ENCODE measurements around the gene RPL6. TPM values are rescaled to one million over a fixed set of nuclear protein-coding genes. Genes with fewer than 3 reads are reported as not detected.

RPL6 gene
- total and polyA plus RNA-seq, 4 donors, result 182 to 610 (median 522) TPM

- Histone ChIP-seq H3K27ac (ENCODE audit: low read depth in 1 of 2, low read length in 2 of 2) (peak overlapping the region; percentile 45 to 67), H3K9me3 (ENCODE audit: control insufficient read depth in 4 of 4, low read length in 3 of 4) (no peaks in the 10 kb centered on the region), H3K4me3 (ENCODE audit: low read depth in 1 of 3, low read length in 3 of 3) (no peak overlapping the region), H3K36me3 (ENCODE audit: control insufficient read depth in 4 of 4, insufficient read depth in 3 of 4, low read depth in 1 of 4, low read length in 3 of 4) (no peaks in the 10 kb centered on the region), H3K27me3 (ENCODE audit: control insufficient read depth in 4 of 4, insufficient read depth in 4 of 4, low read length in 3 of 4) (no peaks in the 10 kb centered on the region), H3K4me1 (ENCODE audit: control insufficient read depth in 4 of 4, insufficient read depth in 4 of 4, low read length in 3 of 4) (peaks cover 10 to 44% (median 35%) of the 10 kb centered on the region in 4 donors), H3K9ac (ENCODE audit: low read depth in 1 of 2, low read length in 2 of 2) (no peak overlapping the region)
- TF ChIP-seq RXRA (IDR thresholded peaks at IDR 0.05) (peak; percentile 33 to 47), RAD21 (IDR thresholded peaks at IDR 0.05) (no peak), REST (IDR thresholded peaks at IDR 0.05) (no peak), GABPA (IDR thresholded peaks at IDR 0.05 in 1 of 2, conservative IDR thresholded peaks at IDR 0.05 in 1 of 2) (no peak), EGR1 (IDR thresholded peaks at IDR 0.05; ENCODE audit: low read depth in 2 of 2) (no peak), HNF4A (conservative IDR thresholded peaks at IDR 0.05) (peak; percentile 8 to 59), YY1 (IDR thresholded peaks at IDR 0.05) (peak; percentile 37), MAX (IDR thresholded peaks at IDR 0.05) (no peak), HNF4G (IDR thresholded peaks at IDR 0.05) (no peak), TAF1 (conservative IDR thresholded peaks at IDR 0.05) (no peak), FOXA1 (IDR thresholded peaks at IDR 0.05) (no peak), NR2F2 (IDR thresholded peaks at IDR 0.05) (peak; percentile 47), SP1 (IDR thresholded peaks at IDR 0.05) (peak; percentile 79)
- 23% methylated on average over 5 of the region's 5 CpGs for WGBS
- no peak for DNase-seq (ENCODE audit: low spot score)
Measured at GRCh38 chr12:112422531-112422930, 13.1 kb upstream of the RPL6 start.

- DNase-seq (ENCODE audit: low spot score), result no peak
- Histone ChIP-seq H3K9ac (ENCODE audit: low read depth in 1 of 2, low read length in 2 of 2) (no peak overlapping the region), H3K4me3 (ENCODE audit: low read depth in 1 of 3, low read length in 3 of 3) (no peak overlapping the region), H3K9me3 (ENCODE audit: control insufficient read depth in 4 of 4, low read length in 3 of 4) (no peaks in the 10 kb centered on the region), H3K27me3 (ENCODE audit: control insufficient read depth in 4 of 4, insufficient read depth in 4 of 4, low read length in 3 of 4) (no peaks in the 10 kb centered on the region), H3K4me1 (ENCODE audit: control insufficient read depth in 4 of 4, insufficient read depth in 4 of 4, low read length in 3 of 4) (peaks cover 10 to 44% (median 35%) of the 10 kb centered on the region in 4 donors), H3K27ac (ENCODE audit: low read depth in 1 of 2, low read length in 2 of 2) (no peak overlapping the region), H3K36me3 (ENCODE audit: control insufficient read depth in 4 of 4, insufficient read depth in 3 of 4, low read depth in 1 of 4, low read length in 3 of 4) (no peaks in the 10 kb centered on the region)
- TF ChIP-seq ATF3 (IDR thresholded peaks at IDR 0.05), result no peak
- no peak for TF ChIP-seq JUND (IDR thresholded peaks at IDR 0.05)
- 92% methylated on average over 1 of the region's 1 CpG for WGBS
Measured at GRCh38 chr12:112421363-112421762, 12.0 kb upstream of the RPL6 start.

- Histone ChIP-seq H3K36me3 (ENCODE audit: control insufficient read depth in 4 of 4, insufficient read depth in 3 of 4, low read depth in 1 of 4, low read length in 3 of 4) (no peaks in the 10 kb centered on the region), H3K4me1 (ENCODE audit: control insufficient read depth in 4 of 4, insufficient read depth in 4 of 4, low read length in 3 of 4) (peaks cover 11 to 44% (median 34%) of the 10 kb centered on the region in 4 donors), H3K27me3 (ENCODE audit: control insufficient read depth in 4 of 4, insufficient read depth in 4 of 4, low read length in 3 of 4) (no peaks in the 10 kb centered on the region), H3K27ac (ENCODE audit: low read depth in 1 of 2, low read length in 2 of 2) (peak overlapping the region; percentile 3 to 12), H3K4me3 (ENCODE audit: low read depth in 1 of 3, low read length in 3 of 3) (no peak overlapping the region), H3K9ac (ENCODE audit: low read depth in 1 of 2, low read length in 2 of 2) (no peak overlapping the region), H3K9me3 (ENCODE audit: control insufficient read depth in 4 of 4, low read length in 3 of 4) (no peaks in the 10 kb centered on the region)
- WGBS, result 50% methylated on average over 3 of the region's 3 CpGs
- DNase-seq (ENCODE audit: low spot score), result no peak
- TF ChIP-seq GABPA (IDR thresholded peaks at IDR 0.05 in 1 of 2, conservative IDR thresholded peaks at IDR 0.05 in 1 of 2) (no peak), SP1 (IDR thresholded peaks at IDR 0.05) (no peak), HNF4G (IDR thresholded peaks at IDR 0.05) (no peak), REST (IDR thresholded peaks at IDR 0.05) (no peak), CTCF (IDR thresholded peaks at IDR 0.05; ENCODE audit: low read depth, low read length, missing input control) (no peak), FOXA1 (IDR thresholded peaks at IDR 0.05) (no peak), EGR1 (IDR thresholded peaks at IDR 0.05; ENCODE audit: low read depth in 2 of 2) (no peak), HNF4A (conservative IDR thresholded peaks at IDR 0.05) (no peak), RAD21 (IDR thresholded peaks at IDR 0.05) (no peak)
Measured at GRCh38 chr12:112420740-112421139, 11.3 kb upstream of the RPL6 start.
